IPS-15b (cell line): Measurements from ENCODE around the gene ST3GAL4.

ENCODE experiments used
- H3K27me3 ChIP-seq: one replicate; pipeline ENCODE4 v1.6.1; 2013; ENCODE audit warnings: low read length; ENCODE audit not compliant: control insufficient read depth, insufficient read depth
- H3K36me3 ChIP-seq: one replicate; pipeline ENCODE4 v1.6.1; 2013; ENCODE audit warnings: low read length; ENCODE audit not compliant: control insufficient read depth, insufficient read depth
- H3K4me1 ChIP-seq: one replicate; pipeline ENCODE4 v1.6.1; 2013; ENCODE audit warnings: mild to moderate bottlenecking, low read length; ENCODE audit not compliant: control insufficient read depth, insufficient read depth
- H3K4me3 ChIP-seq: one replicate; pipeline ENCODE4 v1.5.1; 2013; ENCODE audit warnings: low read depth, low read length
- H3K9ac ChIP-seq: one replicate; pipeline ENCODE4 v1.6.1; 2013; ENCODE audit warnings: low read depth, mild to moderate bottlenecking, low read length
- H3K9me3 ChIP-seq: one replicate; pipeline ENCODE4 v1.6.1; 2013; ENCODE audit warnings: mild to moderate bottlenecking, low read length; ENCODE audit not compliant: control insufficient read depth, insufficient read depth

The ST3GAL4 gene

DNA sequence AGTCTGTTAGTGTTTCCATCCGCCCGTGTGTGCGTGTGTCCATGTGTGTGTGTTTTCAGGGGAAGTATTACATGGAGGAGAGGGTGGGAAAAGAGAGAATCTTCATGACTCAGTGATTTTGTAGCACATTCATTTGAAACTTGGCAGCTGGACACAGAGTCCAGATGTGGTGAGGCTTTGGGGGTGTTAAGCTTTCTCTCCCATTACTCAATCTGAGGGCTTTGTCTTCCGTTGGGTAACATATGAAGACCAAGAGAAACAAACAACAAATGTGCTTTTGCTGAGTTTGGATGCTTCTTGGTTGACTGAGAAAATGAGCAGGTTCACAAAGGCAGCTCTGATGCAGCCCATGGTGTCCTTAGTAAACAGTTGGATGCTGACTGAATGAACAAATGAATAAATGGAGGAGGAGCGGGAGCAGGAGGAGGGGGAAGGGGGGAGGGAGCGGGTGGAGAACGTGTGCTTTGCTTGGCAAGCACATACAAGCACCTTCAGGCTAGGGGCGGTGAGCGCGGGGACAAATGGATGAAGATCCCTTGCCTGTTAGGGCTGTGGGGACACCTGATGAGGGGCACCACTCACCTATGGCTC lies 104.3 kb downstream of the ST3GAL4 start:
- H3K4me1 ChIP-seq, result no peaks in the 10 kb centered on the region
- no peaks in the 10 kb centered on the region for H3K27me3 ChIP-seq
- H3K9ac ChIP-seq, result no peak overlapping the region
- H3K4me3 ChIP-seq, result no peak overlapping the region
- H3K36me3 ChIP-seq, result no peaks in the 10 kb centered on the region
- no peaks in the 10 kb centered on the region for H3K9me3 ChIP-seq

DNA sequence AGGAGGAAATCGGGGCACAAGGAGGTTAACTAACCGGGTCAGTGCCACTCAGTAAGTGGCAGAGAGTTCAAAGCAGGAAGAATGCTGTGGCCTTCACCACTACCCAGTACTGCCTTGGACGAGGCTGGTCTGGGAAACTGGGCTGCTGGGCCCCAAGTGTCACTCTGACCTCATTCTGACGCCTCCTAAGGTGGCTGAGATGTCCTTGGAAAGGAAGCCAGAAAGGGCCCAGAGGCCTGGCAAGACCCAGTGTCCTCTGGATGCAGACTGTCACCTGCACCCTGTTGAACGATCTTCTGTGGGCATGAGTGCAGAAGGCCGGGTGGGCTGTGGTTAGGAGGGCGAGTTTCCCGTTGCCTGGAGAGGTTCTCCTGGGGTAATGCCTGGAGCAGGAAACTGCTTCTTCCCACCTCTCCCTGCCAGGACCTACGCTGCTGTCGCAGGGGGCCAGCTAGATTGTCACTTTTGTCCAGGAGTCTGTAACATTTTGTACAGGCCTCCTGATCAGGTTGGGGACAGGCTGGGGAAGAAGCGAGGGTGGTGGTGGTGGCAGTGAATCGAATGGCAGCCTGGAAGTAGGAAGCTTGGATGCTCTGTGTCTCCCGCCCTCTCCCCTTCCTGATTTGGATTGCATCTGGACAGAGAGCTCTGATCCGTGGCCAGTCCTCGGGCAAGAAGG lies 105.1 kb downstream of the ST3GAL4 start:
- Histone ChIP-seq H3K36me3 (no peaks in the 10 kb centered on the region), H3K9ac (no peak overlapping the region), H3K4me1 (no peaks in the 10 kb centered on the region), H3K4me3 (no peak overlapping the region), H3K9me3 (no peaks in the 10 kb centered on the region), H3K27me3 (no peaks in the 10 kb centered on the region)

DNA sequence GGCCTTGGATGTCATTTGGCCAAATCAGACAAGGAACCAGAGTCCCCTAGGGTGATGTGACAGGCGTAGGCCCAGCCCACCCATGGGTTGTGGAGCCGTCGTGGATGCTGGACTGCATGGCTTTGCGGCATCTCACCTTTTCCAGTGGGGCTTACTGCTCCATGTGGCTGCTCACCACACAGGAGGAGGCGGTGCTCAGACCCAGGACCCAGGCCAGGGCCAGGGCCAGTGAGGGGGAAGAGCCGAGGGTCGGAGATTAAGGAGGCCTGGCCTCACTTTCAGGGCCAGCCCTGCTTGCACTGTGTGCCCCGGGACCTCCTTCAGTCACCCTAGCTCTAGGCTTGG lies 105.6 kb downstream of the ST3GAL4 start:
- Histone ChIP-seq H3K4me3 (no peak overlapping the region), H3K9me3 (no peaks in the 10 kb centered on the region), H3K9ac (no peak overlapping the region), H3K36me3 (no peaks in the 10 kb centered on the region), H3K4me1 (no peaks in the 10 kb centered on the region), H3K27me3 (no peaks in the 10 kb centered on the region)

DNA sequence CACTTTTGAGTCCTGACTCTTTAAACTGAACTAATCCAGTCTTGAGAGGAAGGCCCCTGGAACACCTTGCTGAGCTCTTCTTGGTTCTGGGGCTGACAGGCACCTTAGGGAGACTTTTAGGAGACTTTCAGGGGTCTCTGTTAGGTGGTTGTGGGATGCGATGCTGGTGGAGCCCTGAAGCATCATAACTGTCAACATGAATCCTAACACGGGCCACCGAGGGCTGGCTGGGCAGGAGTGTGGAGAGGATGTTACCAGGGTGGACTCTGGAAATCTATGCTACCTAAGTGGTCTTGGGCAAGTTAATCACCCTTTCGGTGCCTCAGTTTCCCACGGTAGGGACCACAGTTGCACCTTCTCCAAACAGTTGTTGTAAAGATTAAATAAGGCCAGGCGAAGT lies 106.5 kb downstream of the ST3GAL4 start:
- no peaks in the 10 kb centered on the region for H3K27me3 ChIP-seq
- H3K4me3 ChIP-seq, result no peak overlapping the region
- H3K4me1 ChIP-seq, result no peaks in the 10 kb centered on the region
- no peak overlapping the region for H3K9ac ChIP-seq
- H3K36me3 ChIP-seq, result no peaks in the 10 kb centered on the region
- no peaks in the 10 kb centered on the region for H3K9me3 ChIP-seq

DNA sequence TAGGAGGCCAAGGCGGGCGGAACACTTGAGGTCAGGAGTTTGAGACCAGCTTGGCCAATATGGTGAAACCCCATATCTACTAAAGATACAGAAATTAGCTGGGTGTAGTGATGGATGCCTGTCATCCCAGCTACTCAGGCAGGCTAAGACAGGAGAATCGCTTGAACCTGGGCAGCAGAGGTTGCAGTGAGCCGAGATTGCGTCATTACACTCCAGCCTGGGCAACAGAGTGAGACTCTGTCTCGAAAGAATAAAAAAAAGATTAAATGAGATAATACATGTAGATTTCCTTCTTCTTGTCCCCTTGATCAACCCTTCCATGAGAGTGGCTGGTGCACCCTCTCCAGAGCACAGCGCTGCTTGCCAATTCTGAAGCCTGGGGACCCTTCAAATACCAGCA lies 106.9 kb downstream of the ST3GAL4 start:
- Histone ChIP-seq H3K27me3 (no peaks in the 10 kb centered on the region), H3K9ac (no peak overlapping the region), H3K9me3 (no peaks in the 10 kb centered on the region), H3K4me1 (no peaks in the 10 kb centered on the region), H3K4me3 (no peak overlapping the region), H3K36me3 (no peaks in the 10 kb centered on the region)
